Sciatic nerve (tissue), 2 donors: Measurements from ENCODE around the gene GRHPR. TPM values are rescaled to one million over a fixed set of nuclear protein-coding genes. Genes with fewer than 3 reads are reported as not detected.
A peak's percentile ranks its signal among the peaks of the same experiment; 100 is the strongest.

Source experiments
- ATAC-seq: fragments of 200-7000 bp; cut with Tn5 transposase; one replicate; pipeline ENCODE4 v1.9.1; 2020; ENCODE audit warnings: mild to moderate bottlenecking, moderate library complexity
- DNase-seq: peaks from one replicate; pipeline ENCODE4 v3.0.0-alpha.2; 2020; ENCODE audit warnings: low spot score
- intact Hi-C: fragments of 100-400 bp; cut with DNase I; formaldehyde crosslinking; loops from one replicate; pipeline ENCODE4 v1.14.2; 2022
- total RNA-seq: library from RNA; stranded (reverse); fragmentation: NEBNext Ultra II Directional; extraction: Animal tissue kit (Norgen Biotek cat#: 25700); gene quantifications from one replicate; pipeline ENCODE4 v1.2.1, GENCODE V29; 2021
- donor health status: DM: no; HTN: no; CAD: no.
- donor health status: DM: no; HTN: no; CAD: no.

GRHPR gene
- total RNA-seq, 1 donor from 2014 or later, result 90.7 TPM

GRCh38 chr9:37438359-37438758 is 15.9 kb downstream of the GRHPR start:
- ATAC-seq (no peak), DNase-seq (no peak)
- intact Hi-C loops, result no loop called here

GRCh38 chr9:37441776-37442370 is 19.4 kb downstream of the GRHPR start:
- intact Hi-C loops, result no loop called here
- DNase-seq, result no peak
- ATAC-seq, result no peak

- ATAC-seq, result no peak
- no peak for DNase-seq
- intact Hi-C loops, result no loop called here
Observed at GRCh38 chr9:37442556-37442955, 20.1 kb downstream of the GRHPR start.

GRCh38 chr9:37443566-37443965 is 21.1 kb downstream of the GRHPR start:
- intact Hi-C loops, result no loop called here
- ATAC-seq (no peak), DNase-seq (no peak)

DNA sequence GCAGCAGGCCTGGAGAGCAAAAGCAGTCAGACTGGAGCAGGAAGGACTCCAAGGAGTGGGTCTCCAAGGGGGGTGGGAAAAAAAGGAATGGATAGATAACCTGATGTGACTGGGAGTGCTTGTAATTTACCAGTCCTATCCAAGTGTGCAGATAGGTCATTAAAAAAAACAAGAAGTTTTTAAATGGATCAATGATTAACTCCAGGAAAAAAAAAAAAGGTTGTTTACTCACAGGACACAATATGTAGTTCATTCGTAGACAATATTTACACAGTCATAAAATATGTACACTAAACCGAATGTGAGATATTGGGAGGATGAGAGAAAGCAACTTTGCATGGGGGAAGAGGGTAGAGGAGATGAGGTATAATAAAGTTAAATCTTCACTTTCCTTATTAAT is 22.4 kb downstream of the GRHPR start:
- intact Hi-C loops, result no loop called here
- no peak for ATAC-seq
- no peak for DNase-seq

DNA sequence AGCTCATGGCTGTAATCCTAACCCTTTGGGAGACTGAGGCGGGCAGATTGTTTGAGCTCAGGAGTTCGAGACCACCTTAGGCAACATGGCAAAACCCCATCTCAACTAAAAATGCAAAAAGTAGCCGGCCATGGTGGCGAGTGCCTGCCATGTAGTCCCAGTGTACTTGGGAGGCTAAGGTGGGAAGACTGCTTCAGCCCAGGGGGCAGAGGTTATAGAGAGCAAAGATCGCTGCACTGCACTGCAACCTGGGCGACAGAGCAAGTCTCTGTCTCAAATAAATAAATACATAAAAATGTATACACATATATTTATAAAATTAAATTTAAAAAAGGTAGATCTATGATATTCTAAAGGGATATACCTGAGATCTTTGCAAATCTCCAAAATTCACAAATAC is 23.3 kb downstream of the GRHPR start:
- DNase-seq, result no peak
- ATAC-seq, result no peak
- intact Hi-C loops, result no loop called here

GRCh38 chr9:37446401-37446800 is 23.9 kb downstream of the GRHPR start:
- intact Hi-C loops, result no loop called here
- ATAC-seq, result no peak
- no peak for DNase-seq

DNA sequence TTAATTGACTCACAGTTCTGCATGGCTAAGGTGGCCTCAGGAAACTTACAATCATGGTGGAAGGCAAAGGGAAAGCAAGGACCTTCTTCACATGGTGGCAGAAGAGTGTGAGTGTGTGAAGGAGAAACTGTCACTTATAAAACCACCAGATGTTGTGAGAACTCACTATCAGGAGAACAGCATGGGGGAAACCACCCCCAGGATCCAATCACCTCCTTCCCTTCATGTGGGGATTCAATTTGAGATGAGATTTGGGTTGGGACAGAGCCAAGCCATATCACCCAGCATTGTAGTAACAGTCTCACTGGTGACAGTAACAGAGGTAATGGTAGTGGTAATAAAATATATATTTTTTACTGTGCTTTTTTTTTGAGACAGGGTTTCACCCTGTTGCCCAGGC is 24.6 kb downstream of the GRHPR start:
- intact Hi-C loops, result no loop called here
- ATAC-seq (no peak), DNase-seq (no peak)

- DNase-seq (no peak), ATAC-seq (no peak)
- intact Hi-C loops, result no loop called here
Observed at GRCh38 chr9:37449862-37450632, 27.6 kb downstream of the GRHPR start.

DNA sequence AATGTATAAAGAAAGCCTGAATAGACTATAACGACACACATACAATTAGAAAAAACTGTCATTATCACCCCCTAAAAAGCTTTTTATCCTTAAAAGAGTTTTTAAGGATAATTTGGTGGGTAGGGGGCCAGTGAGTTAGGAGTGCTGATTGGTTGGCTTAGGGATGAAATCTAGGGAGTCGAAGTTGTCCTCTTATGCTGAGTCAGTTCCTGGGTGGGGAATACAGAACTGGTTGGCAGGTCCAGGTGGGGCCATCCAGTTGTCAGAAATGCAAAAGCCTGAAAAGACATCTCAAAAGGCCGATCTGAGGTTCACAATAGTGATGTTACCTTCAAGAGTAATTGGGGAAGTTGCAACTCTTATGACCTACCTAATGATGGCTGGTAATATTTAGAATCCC is 29.1 kb downstream of the GRHPR start:
- intact Hi-C loops, result no loop called here
- ATAC-seq (no peak), DNase-seq (no peak)

DNA sequence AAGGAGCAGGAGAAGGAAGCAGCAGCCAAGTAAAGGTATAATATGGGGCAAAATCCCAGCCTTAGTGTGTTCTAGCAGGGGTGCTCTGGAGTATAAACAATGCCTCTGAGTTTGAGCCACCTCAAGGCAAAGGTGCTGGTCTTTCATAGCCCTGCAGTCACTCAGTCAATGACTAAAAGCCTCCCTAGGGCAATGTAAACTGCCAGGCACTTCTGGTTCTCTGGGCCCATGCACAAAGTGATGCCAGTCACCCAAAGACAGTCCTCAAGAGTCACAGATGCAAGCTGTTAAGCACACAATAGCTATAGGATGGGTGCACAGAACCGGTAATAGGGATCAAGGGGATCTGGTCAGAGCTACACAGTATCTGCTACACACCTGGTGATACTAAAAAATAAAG is 30.1 kb downstream of the GRHPR start:
- DNase-seq, result no peak
- ATAC-seq, result no peak
- intact Hi-C loops, result no loop called here

- intact Hi-C loops, result no loop called here
- ATAC-seq, result no peak
Observed at GRCh38 chr9:37453827-37454226, 31.3 kb downstream of the GRHPR start.

GRCh38 chr9:37454238-37454637 is 31.7 kb downstream of the GRHPR start:
- ATAC-seq (no peak), DNase-seq (no peak)
- intact Hi-C loops, result no loop called here

More at GRCh38 chr9:37453827-37454226, 31.3 kb downstream of the GRHPR start:
- DNase-seq, result no peak

DNA sequence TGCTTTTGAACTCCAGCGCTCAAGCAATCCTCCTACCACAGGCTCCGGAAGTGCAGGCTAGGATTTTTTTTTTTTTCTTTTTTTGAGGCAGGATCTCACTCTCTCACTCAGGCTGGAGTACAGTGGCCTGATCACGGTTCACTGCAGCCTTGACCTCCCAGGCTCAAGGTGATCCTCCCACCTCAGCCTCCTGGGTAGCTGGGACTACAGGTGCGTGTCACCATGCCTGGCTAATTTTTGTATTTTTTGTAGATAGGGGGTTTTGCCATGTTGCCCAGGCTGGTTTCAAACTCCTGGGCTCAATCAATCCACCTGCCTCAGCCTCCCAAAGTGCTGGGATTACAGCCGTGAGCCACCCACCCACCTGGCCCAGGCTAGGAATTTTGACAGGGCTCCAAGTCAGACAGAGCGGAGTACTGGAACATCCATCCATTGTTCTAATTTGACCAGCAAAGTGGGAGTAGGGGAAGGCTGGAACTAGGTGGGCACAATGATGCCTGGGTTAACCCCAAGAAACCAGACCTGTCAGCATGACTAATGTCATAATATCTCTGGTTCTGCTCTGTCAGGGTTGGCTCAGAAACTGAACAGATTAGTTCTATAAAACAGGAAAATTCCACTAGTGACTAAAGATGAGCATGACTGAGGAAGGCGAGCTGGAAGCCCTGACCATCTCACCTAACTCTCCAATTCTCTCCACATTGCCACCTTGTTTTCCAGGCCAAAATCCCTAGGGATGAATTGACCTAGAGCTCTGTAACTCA is 33.6 kb downstream of the GRHPR start:
- intact Hi-C loops, result no loop called here
- DNase-seq (no peak), ATAC-seq (no peak)

DNA sequence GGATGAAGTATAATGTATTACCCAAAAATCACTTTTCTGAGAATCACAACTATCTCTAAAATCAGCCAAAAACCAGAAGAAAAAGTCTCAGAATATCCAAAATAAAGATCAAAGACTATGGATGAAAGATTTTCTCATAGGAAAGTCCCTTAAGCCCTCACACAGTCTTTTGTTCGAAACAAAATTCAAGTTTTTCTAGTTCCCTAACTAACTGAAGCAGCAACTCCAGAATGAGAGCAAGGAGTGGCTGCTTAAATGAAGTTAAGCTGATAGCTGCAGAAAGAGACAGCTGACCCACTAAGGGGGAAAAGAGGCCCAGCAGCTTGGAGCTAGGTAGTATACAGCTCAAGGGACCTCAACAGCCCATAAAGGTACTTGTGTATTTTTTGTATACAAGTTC is 34.3 kb downstream of the GRHPR start:
- ATAC-seq (no peak), DNase-seq (no peak)
- intact Hi-C loops, result no loop called here

- DNase-seq, result no peak
- intact Hi-C loops, result no loop called here
- no peak for ATAC-seq
Observed at GRCh38 chr9:37464006-37464405, 41.5 kb downstream of the GRHPR start.

DNA sequence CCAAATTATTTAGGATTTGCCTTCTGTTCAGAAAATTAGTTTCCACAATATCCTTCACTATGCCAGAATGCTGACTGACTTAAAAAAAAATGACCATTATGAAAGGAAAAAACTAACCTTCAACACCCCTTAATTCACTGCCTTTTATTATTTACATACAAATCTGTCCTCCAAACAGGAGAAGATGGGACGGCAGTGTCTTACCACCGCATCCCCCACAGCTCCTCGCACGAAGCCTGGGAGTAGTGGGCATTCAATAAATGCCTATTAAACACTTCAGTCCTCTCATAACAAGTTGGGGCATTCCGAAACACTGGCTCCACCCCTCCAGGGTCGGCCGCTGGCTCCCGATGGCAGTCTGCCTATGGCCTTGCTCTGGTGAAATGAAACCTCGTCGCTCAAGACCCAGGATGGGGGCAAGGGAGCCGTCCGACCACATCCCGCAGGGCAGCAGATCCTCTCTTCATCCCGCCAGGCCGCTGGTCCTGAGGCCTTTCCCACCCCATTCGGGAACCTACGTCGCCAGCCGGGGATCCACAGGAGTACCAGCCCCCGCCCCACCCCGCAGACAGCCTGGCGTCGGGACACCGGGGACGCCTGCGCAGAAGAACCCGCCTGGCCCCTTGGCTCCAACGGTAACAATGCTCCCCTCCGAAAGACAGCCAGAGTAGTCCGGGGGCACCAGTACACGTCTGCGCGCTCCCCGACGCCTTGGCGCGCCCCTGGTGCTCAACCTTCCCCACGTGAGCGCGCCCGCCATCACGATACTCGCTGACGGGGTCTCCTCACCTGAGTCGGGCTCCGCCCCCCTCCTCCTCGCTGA is 42.1 kb downstream of the GRHPR start:
- intact Hi-C loops, result no loop called here
- peak; percentile 87 for DNase-seq
- peak; percentile 58 for ATAC-seq

GRCh38 chr9:37465249-37466036 is 42.9 kb downstream of the GRHPR start, which contains the start of gene ZBTB5:
TSS of gene ZBTB5 (minus strand) at chr9:37465450. CDS start at chr9:37442551, 22,899 bp downstream.
- intact Hi-C loops, result no loop called here
- DNase-seq (peak; percentile 99), ATAC-seq (peak; percentile 96)
